PC-3 (cell line): ENCODE data around the gene MBNL1.

Experiments
- EZH2phosphoT487 ChIP-seq: fragments of 300-600 bp; sonication (generic); IDR thresholded peaks from 2 replicates; pipeline ENCODE4 v1.6.1; 2018; ENCODE audit warnings: mild to moderate bottlenecking, antibody characterized with exemption, low read length, borderline replicate concordance
- TF ChIP-seq, protein P1 (sequence below): fragments of 300-600 bp; sonication (generic); conservative IDR thresholded peaks from 2 replicates; pipeline ENCODE4 v1.5.1; 2017; ENCODE audit warnings: antibody characterized with exemption, low read depth, mild to moderate bottlenecking, low read length

DNA sequence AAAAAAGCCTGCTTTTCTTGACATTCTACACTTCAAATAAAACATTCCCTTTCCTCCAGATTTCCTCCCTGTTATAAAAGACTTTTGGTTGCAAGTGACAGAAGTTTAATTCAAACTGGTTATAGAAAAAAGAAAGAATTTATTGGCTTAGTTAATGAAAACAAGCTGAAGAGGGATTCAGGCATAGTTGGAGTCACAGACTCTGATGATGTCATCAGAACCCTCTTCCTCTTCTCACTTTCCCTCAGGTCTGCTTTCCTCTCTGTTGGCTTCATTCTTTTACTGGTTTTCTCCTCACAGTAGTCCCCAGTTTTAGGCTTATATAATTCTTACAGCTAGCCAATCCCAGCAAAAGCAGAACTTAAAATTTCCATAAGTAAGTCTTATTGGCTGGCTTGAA lies 32.0 kb upstream of the MBNL1 start:
- TF ChIP-seq, protein P1, sequence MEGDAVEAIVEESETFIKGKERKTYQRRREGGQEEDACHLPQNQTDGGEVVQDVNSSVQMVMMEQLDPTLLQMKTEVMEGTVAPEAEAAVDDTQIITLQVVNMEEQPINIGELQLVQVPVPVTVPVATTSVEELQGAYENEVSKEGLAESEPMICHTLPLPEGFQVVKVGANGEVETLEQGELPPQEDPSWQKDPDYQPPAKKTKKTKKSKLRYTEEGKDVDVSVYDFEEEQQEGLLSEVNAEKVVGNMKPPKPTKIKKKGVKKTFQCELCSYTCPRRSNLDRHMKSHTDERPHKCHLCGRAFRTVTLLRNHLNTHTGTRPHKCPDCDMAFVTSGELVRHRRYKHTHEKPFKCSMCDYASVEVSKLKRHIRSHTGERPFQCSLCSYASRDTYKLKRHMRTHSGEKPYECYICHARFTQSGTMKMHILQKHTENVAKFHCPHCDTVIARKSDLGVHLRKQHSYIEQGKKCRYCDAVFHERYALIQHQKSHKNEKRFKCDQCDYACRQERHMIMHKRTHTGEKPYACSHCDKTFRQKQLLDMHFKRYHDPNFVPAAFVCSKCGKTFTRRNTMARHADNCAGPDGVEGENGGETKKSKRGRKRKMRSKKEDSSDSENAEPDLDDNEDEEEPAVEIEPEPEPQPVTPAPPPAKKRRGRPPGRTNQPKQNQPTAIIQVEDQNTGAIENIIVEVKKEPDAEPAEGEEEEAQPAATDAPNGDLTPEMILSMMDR = no peak
- no peak for TF ChIP-seq EZH2phosphoT487
